Left lung (tissue), 10 donors: ENCODE data around the gene TMC8. TPM values are rescaled to one million over a fixed set of nuclear protein-coding genes. Genes with fewer than 3 reads are reported as not detected.
A peak's percentile ranks its signal among the peaks of the same experiment; 100 is the strongest.

Source experiments
- ATAC-seq: fragments of 200-7000 bp; cut with Tn5 transposase; one replicate; pipeline ENCODE4 v1.9.1; 2020; ENCODE audit warnings: moderate library complexity
- DNase-seq, 4 donors: peaks; one replicate each; pipeline ENCODE4 v3.0.0-alpha.2; 2013 to 2020
- H3K27ac ChIP-seq, 2 donors: fragments of 200-600 bp; sonication (generic) in 1 of 2; one replicate each; pipeline versions ENCODE4 v1.5.0 to v1.8.0; 2020 to 2021
- H3K27me3 ChIP-seq, 2 donors: fragments of 200-600 bp; sonication (generic) in 1 of 2; one replicate each; pipeline versions ENCODE4 v1.5.0 to v1.8.0; 2020 to 2021
- H3K36me3 ChIP-seq, 2 donors: fragments of 200-600 bp; sonication (generic) in 1 of 2; one replicate each; pipeline versions ENCODE4 v1.5.0 to v1.8.0; 2020 to 2021
- H3K4me1 ChIP-seq, 2 donors: fragments of 200-600 bp; one replicate each; pipeline ENCODE4 v1.8.0; 2021
- H3K4me3 ChIP-seq, 2 donors: fragments of 200-600 bp; sonication (generic) in 1 of 2; one replicate each; pipeline versions ENCODE4 v1.5.0 to v1.8.0; 2020 to 2021; ENCODE audit warnings: mild to moderate bottlenecking in 1 of 2
- H3K9me3 ChIP-seq, 2 donors: fragments of 200-600 bp; sonication (generic) in 1 of 2; one replicate each; pipeline versions ENCODE4 v1.5.0 to v1.8.0; 2020 to 2021
- CTCF ChIP-seq, 2 donors: fragments of 200-600 bp; sonication (generic) in 1 of 2; IDR thresholded peaks; one replicate each; pipeline versions ENCODE4 v1.5.0 to v1.8.0; 2021; ENCODE audit warnings: antibody characterized with exemption in 2 of 2
- intact Hi-C, 2 donors: fragments of 100-400 bp; cut with DNase I; formaldehyde crosslinking; loops; one replicate each; pipeline versions ENCODE4 v1.11.2 to v1.14.2; 2022
- polyA plus RNA-seq, 6 donors: library from polyadenylated mRNA; unstranded; fragments of 120-200 nt; gene quantifications; one replicate each; pipeline ENCODE4 v1.2.1, GENCODE V29; 2013; ENCODE audit not compliant: insufficient read length in 6 of 6
- total RNA-seq, 2 donors: library from RNA; stranded (reverse); fragmentation: NEBNext Ultra II Directional; extraction: Animal tissue kit (Norgen Biotek cat#: 25700); gene quantifications; one replicate each; pipeline ENCODE4 v1.2.1, GENCODE V29; 2021
- donor health status: DM: no; HTN: yes; CAD: no.
- donor health status: DM: no; HTN: no; CAD: no.

The TMC8 gene
- total and polyA plus RNA-seq, 8 donors = 4.1 to 37.3 (median 5.9) TPM

- peaks cover 0 to 96% of the 10 kb centered on the region in 2 donors for H3K36me3 ChIP-seq
- ATAC-seq = no peak
- no peaks in the 10 kb centered on the region for H3K27me3 ChIP-seq
- DNase-seq = no peak
- peak overlapping the region in 1 of 2 donors; percentile 41 for H3K27ac ChIP-seq
- no peak overlapping the region for H3K4me3 ChIP-seq
- TF ChIP-seq CTCF (IDR thresholded peaks at IDR 0.05) = no peak
- H3K4me1 ChIP-seq = peaks cover 10 to 69% of the 10 kb centered on the region in 2 donors
- intact Hi-C loops = no loop called here
- H3K9me3 ChIP-seq = no peaks in the 10 kb centered on the region
Measured at GRCh38 chr17:78121801-78122215, 8.8 kb upstream of the TMC8 start.

- intact Hi-C loops = no loop called here
- Histone ChIP-seq H3K27me3 (no peaks in the 10 kb centered on the region), H3K9me3 (no peaks in the 10 kb centered on the region), H3K27ac (no peak overlapping the region), H3K4me3 (no peak overlapping the region), H3K4me1 (peaks cover 14 to 74% of the 10 kb centered on the region in 2 donors), H3K36me3 (peaks cover 0 to 90% of the 10 kb centered on the region in 2 donors)
- DNase-seq = peak in 1 of 4 donors; percentile 55
- no peak for TF ChIP-seq CTCF (IDR thresholded peaks at IDR 0.05)
- ATAC-seq = no peak
Measured at GRCh38 chr17:78122216-78122930, 8.2 kb upstream of the TMC8 start.

GRCh38 chr17:78122931-78123249 is 7.7 kb upstream of the TMC8 start:
- intact Hi-C loops = no loop called here
- H3K4me1 ChIP-seq = peaks cover 14 to 74% of the 10 kb centered on the region in 2 donors
- DNase-seq (no peak), ATAC-seq (no peak)
- no peak for TF ChIP-seq CTCF (IDR thresholded peaks at IDR 0.05)
- H3K36me3 ChIP-seq = peaks cover 0 to 86% of the 10 kb centered on the region in 2 donors
- no peaks in the 10 kb centered on the region for H3K27me3 ChIP-seq
- H3K27ac ChIP-seq = no peak overlapping the region
- no peaks in the 10 kb centered on the region for H3K9me3 ChIP-seq
- no peak overlapping the region for H3K4me3 ChIP-seq

- ATAC-seq = no peak
- intact Hi-C loops = no loop called here
- Histone ChIP-seq H3K27ac (no peak overlapping the region), H3K36me3 (peaks cover 0 to 83% of the 10 kb centered on the region in 2 donors), H3K4me3 (no peak overlapping the region), H3K9me3 (no peaks in the 10 kb centered on the region), H3K27me3 (no peaks in the 10 kb centered on the region), H3K4me1 (peaks cover 14 to 71% of the 10 kb centered on the region in 2 donors)
- no peak for TF ChIP-seq CTCF (IDR thresholded peaks at IDR 0.05)
- DNase-seq = no peak
Measured at GRCh38 chr17:78123258-78123929, 7.2 kb upstream of the TMC8 start.

- Histone ChIP-seq H3K9me3 (no peaks in the 10 kb centered on the region), H3K27ac (peak overlapping the region; percentile 8 to 93), H3K4me1 (peaks cover 19 to 75% of the 10 kb centered on the region in 2 donors), H3K4me3 (no peak overlapping the region), H3K27me3 (no peaks in the 10 kb centered on the region), H3K36me3 (peaks cover 0 to 74% of the 10 kb centered on the region in 2 donors)
- ATAC-seq = no peak
- no peak for TF ChIP-seq CTCF (IDR thresholded peaks at IDR 0.05)
- intact Hi-C loops = no loop called here
- peak in 1 of 4 donors; percentile 87 for DNase-seq
Measured at GRCh38 chr17:78124081-78124835, 6.3 kb upstream of the TMC8 start.
